ENCODE measurements around the gene ANXA2R. TPM values are rescaled to one million over a fixed set of nuclear protein-coding genes. Genes with fewer than 3 reads are reported as not detected.

Gene ANXA2R
- polyA plus RNA-seq, 1 of the 3 experiments (the other 2 are of a cell fraction): 1.9 TPM

GRCh38 chr5:43039152-43039470 is 1.0 kb downstream of the ANXA2R start:
- Histone ChIP-seq H2AFZ (ENCODE audit: low read depth) (peak overlapping the region; percentile 84; the same call in 1 of the 2 replicates), H3K9ac (peak overlapping the region; percentile 53; the same call in 1 of the 2 replicates), H3K27ac (ENCODE audit: low read depth in 2 of 2, low read length in 1 of 2) (peak overlapping the region; percentile 2 to 93; a peak in 3 of 4 replicates), H3K9me3 (no peaks in the 10 kb centered on the region), H4K20me1 (ENCODE audit: insufficient read depth) (no peaks in the 10 kb centered on the region), H3K79me2 (ENCODE audit: insufficient read depth) (peaks cover 35% of the 10 kb centered on the region), H3K4me3 (ENCODE audit: low read depth in 2 of 2, low read length in 1 of 2) (peak overlapping the region; percentile 58 to 72), H3K4me1 (ENCODE audit: control insufficient read depth in 1 of 2, insufficient read depth in 2 of 2, low read depth in 1 of 2, low read length in 1 of 2) (peaks cover 0 to 24% of the 10 kb centered on the region in 2 experiments; a peak in 1 of 4 replicates), H3K36me3 (replicated peaks in 1 of 2; ENCODE audit: control insufficient read depth in 1 of 2, insufficient read depth in 2 of 2, low read length in 1 of 2) (no peaks in the 10 kb centered on the region), H3K9me2 (no peaks in the 10 kb centered on the region), H3K4me2 (peak overlapping the region; percentile 99), H3F3A (replicated peaks; ENCODE audit: insufficient read depth) (peaks cover 49% of the 10 kb centered on the region), H3K27me3 (ENCODE audit: insufficient read depth) (no peaks in the 10 kb centered on the region)
- no peak for DNase-seq
- POLR2A ChIA-PET: no interaction called here
- WGBS (ENCODE audit: low lambda C conversion rate): 46% methylated on average over 6 of the region's 6 CpGs
- CTCF ChIA-PET: interaction anchor here (1.1 to 6.1 kb wide), 6 partner anchors 15 to 130 kb away, joined by 3 to 41 read pairs (median 5); no protein-coding TSS in a partner anchor
- TF ChIP-seq RFX5 (IDR thresholded peaks at IDR 0.05; ENCODE audit: low read length) (no peak), CTCF (IDR thresholded peaks at IDR 0.05) (no peak), SMC3 (IDR thresholded peaks at IDR 0.05; ENCODE audit: low read depth, low read length) (no peak), USF2 (IDR thresholded peaks at IDR 0.05; ENCODE audit: borderline replicate concordance, low read depth, low read length) (no peak), TCF12 (IDR thresholded peaks at IDR 0.05) (no peak), ELF1 (IDR thresholded peaks at IDR 0.05) (no peak), RXRA (IDR thresholded peaks at IDR 0.05; ENCODE audit: borderline replicate concordance, low read depth) (no peak), ZBTB33 (IDR thresholded peaks at IDR 0.05; ENCODE audit: borderline replicate concordance, low read depth) (no peak)

GRCh38 chr5:43038496-43038989 is 1.6 kb downstream of the ANXA2R start:
- H3K9me2 ChIP-seq: no peaks in the 10 kb centered on the region
- H3K9me3 ChIP-seq: no peaks in the 10 kb centered on the region
- no peaks in the 10 kb centered on the region for H4K20me1 ChIP-seq (ENCODE audit: insufficient read depth)
- no peaks in the 10 kb centered on the region for H3K36me3 ChIP-seq (replicated peaks in 1 of 2; ENCODE audit: control insufficient read depth in 1 of 2, insufficient read depth in 2 of 2, low read length in 1 of 2)
- ChIA-PET CTCF (interaction anchor here (0.9 to 6.1 kb wide), 6 partner anchors 18 to 130 kb away, joined by 3 to 41 read pairs (median 6); no protein-coding TSS in a partner anchor), POLR2A (no interaction called here)
- peaks cover 0 to 24% of the 10 kb centered on the region in 2 experiments; a peak in 1 of 4 replicates for H3K4me1 ChIP-seq (ENCODE audit: control insufficient read depth in 1 of 2, insufficient read depth in 2 of 2, low read depth in 1 of 2, low read length in 1 of 2)
- H3K4me3 ChIP-seq (ENCODE audit: low read depth in 2 of 2, low read length in 1 of 2): peak overlapping the region in 1 of 2 experiments; percentile 58; a peak in 2 of 4 replicates
- peak overlapping the region; percentile 72 for H3K4me2 ChIP-seq
- H3K9ac ChIP-seq: peak overlapping the region; percentile 56; the same call in 1 of the 2 replicates
- peaks cover 33% of the 10 kb centered on the region for H3K79me2 ChIP-seq (ENCODE audit: insufficient read depth)
- peaks cover 49% of the 10 kb centered on the region for H3F3A ChIP-seq (replicated peaks; ENCODE audit: insufficient read depth)
- no peak for DNase-seq
- TF ChIP-seq TCF12 (IDR thresholded peaks at IDR 0.05) (no peak), USF1 (IDR thresholded peaks at IDR 0.05; ENCODE audit: borderline replicate concordance, low read depth) (no peak)
- H3K27me3 ChIP-seq (ENCODE audit: insufficient read depth): no peaks in the 10 kb centered on the region
- WGBS (ENCODE audit: low lambda C conversion rate): 80% methylated on average over 17 of the region's 17 CpGs
- peak overlapping the region in 1 of 2 experiments; percentile 93; a peak in 2 of 4 replicates for H3K27ac ChIP-seq (ENCODE audit: low read depth in 2 of 2, low read length in 1 of 2)
- H2AFZ ChIP-seq (ENCODE audit: low read depth): no peak overlapping the region
